GM18511 (cell line): ENCODE results near the gene FAM118A.
"Not testable (repeated sequence)": the region's sequence is repeated elsewhere in the genome, so short reads cannot be mapped to it uniquely, and the experiment has no call there.

ENCODE experiments used
- ATAC-seq: cut with Tn5 transposase; IDR thresholded peaks from one replicate; pipeline ENCODE4 v1.9.1; 2021; ENCODE audit warnings: mild to moderate bottlenecking, moderate library complexity; ENCODE audit not compliant: unreplicated experiment

FAM118A gene

DNA sequence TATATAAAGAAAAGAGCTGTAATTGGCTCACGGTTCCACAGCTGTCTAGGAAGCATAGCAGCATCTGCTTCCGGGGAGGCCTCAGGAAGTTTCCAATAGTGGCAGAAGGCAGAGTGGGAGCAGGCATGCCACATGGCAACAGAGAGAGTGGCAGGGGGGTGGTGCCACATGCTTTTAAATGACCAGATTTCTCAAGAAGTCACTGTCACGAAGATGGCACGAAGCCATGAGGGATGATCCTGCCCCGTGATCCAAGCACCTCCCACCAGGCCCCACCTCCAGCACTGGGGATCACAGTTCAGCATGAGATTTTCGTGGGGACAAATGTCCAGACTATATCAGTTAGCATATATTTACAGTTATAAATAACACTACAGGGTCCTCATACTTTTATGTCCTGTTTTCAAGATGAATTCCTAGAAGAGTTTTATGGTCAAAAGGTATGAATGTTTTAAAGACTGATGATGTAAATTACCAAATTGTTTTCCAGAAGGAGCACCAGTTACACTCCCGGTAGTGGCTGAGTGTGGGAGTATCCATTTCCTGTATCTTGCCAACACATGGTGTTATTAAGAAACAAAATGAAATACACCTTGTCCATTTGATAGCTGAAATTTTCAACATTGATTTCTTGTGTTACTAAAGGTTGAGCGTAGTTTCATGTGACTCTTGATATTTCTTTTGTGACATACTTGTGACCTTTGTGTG lies 19.2 kb downstream of the FAM118A start:
- ATAC-seq = no peak

DNA sequence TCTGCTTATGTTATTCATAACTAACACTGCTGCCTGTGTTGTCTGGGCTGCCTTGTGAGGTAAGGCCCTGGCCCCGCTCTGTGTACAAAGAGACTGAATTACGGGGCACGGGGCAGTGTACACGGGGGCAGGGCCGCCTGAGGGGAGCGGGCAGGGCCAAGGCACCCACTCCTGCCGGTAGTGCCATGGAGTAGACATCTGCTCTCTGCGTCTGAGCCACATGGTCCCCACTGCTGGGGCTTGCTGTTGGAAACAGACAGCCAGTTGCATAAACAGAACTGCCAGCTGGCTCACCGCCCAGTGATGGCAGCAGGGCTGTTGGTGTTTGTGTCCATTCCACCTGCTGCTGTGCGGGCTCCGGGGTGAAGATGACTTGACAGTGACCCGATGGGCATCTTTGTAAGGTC lies 19.8 kb downstream of the FAM118A start:
- no peak for ATAC-seq

DNA sequence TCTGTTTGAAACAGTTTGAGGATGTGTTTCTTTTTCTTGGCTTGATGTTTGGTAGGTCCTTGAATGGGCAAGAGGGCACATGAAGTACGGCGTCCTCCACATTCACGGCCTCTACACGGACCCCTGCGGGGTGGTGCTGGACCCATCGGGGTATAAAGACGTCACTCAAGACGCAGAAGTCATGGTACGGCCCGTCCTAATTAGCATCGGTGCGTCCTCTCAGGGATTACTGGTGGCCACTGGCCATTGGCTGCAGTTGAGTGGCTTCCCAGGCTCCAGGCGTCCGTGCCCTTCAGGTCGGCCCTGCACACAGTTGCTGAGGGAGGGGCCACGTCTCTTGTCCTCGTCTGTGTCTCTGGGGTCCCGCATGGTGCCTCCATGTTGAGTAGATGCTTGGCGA lies 20.8 kb downstream of the FAM118A start:
- no peak for ATAC-seq

DNA sequence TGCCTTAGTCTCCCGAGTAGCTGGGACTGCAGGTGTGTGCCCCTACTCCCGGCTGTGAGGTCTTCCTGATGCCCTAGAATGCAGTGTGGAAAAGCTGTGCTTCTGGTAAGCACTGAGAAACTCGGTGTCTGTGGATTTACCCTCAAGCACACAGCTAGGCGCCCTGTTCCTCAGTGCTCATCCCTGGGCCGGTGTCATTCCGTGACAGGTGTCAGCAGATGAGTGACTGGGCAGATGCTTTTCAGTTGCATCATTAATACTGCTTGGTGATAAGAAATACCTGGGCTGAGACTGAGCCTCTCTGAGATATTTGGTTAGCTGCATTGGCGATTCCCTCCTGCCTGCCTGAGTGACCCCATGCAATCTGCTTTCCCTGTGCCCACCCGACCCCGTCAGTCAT lies 21.8 kb downstream of the FAM118A start:
- no peak for ATAC-seq

DNA sequence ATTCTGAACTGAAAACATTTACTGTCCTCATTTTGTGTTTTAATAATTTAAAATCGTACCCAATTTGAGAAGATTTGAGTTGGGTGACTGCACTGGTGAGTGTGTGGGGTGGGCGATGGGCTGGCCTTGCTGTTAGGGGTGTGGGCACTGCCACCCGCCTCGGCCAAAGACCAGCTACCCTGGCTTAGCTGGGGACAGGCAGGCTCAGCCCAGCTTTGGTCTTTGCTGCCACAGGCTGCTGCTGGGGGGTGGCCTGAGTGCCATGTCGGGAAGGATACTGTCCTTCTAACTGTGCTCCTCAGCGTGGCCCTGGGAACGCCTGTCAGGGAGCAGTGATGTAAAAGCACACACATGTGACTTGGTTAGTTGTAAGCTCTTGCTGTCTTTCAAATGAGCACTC lies 22.3 kb downstream of the FAM118A start:
- no peak for ATAC-seq

DNA sequence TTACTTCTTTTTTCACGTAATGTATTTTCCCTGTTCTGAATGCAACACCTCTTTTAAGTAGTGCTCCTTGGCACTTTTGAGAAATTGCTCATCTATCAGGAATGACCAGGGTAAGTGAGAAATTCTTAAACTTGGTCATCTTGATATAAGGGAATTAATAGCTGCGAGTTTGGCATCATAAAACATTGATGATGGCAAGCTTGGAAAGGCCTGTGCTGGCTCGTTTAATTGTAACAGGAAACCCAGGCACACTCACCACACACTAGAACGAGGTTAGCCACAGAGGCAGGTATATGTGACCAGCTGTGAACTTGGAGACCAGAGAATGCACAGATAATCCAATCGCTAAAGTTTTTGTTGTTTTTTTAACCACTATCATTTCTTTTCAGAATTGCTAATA lies 24.3 kb downstream of the FAM118A start:
- ATAC-seq = no peak

DNA sequence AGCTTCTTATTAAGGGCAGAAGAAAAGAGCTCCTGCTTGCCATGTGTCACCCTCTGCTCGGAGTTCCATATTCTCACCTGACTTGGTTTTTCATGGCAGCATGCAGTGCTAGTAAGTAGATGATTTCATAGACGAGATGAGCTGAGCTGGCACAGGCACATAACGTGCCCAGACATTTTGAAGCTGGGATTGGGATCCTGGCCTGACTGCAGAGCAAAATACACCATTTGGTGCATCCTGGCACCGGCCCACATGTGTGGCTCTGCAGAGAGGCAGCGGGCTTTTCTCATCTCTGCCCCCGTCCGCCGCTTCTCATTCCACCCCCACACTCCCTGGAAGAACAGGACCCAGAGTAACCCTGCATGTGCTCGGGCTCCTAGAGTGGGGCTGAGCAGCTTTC lies 24.8 kb downstream of the FAM118A start:
- no peak for ATAC-seq

DNA sequence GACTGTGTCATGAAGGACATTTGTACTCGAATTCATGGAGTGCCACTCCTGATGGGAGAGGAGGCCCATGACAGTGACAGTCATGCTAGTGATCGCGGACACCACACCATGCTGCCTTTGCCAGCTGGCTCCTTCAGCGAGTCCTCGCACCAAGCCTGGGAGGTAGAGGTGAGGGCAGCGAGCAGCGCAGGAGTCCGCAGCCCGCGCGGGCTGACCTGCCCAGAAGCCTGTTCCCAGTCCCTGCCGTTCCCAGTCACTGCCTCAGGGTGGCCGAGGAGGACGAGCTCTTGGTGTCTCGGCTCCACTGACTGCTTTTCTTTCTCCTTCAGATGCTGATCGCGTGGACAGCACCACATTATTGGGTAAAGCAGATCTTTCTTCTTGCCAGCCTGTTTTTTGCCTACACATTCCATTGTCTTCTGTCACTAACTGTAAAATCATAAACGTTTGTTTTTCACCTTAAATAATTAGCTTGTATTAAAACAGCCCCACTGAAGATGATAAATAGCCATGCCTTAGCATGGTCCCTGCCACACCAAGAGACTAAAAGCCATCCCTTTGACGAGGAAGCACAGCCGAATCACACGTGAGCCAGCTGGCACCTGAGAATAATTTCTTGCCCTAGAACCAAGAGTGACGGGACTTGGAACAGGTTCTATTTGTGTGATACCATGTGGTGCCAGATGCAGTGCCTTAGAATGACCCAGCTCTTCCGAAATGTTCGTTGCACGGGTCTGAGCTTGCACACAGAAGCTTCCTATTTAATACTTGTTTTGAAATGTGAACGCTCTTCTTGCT lies 25.5 kb downstream of the FAM118A start:
- no peak for ATAC-seq

DNA sequence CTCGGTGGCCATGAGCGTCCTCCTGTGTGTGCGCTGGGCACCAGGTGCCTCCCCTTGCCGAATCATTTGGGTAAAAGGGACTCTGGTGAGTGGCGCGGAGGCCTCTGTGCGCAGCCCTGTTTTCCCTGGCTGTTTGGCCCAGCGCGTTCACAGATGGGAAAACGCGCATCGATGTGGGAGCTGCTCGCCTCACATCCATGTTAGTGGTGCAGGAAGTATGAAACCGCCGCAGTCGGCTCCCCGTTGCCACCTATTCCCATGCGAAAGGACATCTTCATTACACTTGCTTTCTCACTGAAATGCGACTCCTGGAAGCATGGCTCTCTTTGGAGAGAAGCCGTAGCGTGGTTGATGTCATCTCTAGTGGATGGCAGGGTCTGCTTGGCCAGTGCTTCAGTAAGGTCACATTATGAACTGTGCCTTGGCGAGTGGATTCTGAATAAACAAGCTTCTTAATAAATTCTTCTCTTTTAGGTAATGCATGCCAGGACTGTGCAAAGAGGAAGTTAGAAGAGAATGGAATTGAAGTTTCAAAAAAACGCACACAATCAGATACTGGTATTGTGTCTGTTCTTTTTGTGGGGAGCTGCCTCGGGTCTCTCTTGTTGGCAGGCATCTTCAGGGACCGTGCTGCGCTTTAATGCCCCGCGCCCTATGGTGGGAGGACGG lies 26.3 kb downstream of the FAM118A start:
- no peak for ATAC-seq

DNA sequence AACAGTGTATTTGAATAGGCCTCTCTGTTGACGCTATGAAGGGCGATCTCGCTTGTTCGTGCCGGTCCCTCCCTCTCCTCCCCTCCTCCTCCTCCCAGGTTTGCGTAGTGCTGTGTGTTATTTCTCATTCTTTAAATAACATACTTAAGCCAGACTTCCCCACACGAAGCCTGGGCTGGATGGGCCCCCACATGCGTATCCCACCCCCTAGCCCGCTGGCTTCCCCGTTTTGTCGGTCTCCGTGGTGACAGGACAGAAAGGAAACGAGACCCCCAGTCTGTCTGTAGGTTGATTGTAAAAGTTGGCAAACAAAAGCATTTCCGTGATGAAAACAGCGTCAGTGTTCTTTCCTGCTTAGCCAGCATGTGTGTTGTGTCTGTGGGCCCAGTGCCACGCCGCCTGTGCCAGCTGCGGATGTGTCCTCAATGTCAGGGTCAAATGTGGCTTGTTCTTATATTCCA lies 27.3 kb downstream of the FAM118A start:
- ATAC-seq = no peak

DNA sequence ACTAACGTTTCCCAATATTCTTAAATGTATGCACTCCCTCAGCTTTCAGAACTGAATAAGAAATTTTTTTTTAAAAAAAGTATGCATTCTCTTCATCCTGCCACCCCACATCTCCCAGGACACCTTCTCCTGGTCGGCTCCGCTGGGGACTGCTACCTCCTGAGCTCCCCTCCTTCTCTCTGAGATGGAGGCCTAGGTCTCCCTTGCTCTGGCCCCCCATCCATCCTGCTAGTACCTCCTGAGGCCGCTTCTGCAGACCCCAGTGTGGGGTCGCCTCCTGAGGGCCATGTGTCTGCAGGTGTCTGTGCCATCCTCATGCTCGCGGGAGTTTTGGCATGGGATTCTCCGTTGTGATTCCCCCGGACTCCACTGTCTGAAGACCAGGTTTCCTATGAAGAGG lies 27.8 kb downstream of the FAM118A start:
- ATAC-seq = no peak

DNA sequence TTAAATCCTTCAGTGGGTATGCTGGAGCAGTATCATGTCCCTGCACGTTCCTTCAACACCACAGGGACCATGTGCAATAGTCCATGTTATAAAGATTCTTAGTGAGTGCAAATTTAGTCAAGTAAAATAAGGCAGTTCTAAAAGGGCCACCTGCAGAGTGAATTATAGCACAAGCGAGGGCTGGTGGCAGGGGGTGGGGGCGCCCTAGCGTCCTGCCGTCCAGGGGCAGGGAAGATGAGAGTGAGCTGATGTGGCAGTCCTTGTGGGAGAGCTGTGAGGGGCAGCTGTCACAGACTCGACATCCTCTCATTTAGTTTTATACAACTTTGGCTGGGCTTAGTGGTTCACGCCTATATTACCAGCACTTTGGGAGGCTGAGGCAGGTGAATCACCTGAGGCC lies 29.1 kb downstream of the FAM118A start:
- no peak for ATAC-seq

DNA sequence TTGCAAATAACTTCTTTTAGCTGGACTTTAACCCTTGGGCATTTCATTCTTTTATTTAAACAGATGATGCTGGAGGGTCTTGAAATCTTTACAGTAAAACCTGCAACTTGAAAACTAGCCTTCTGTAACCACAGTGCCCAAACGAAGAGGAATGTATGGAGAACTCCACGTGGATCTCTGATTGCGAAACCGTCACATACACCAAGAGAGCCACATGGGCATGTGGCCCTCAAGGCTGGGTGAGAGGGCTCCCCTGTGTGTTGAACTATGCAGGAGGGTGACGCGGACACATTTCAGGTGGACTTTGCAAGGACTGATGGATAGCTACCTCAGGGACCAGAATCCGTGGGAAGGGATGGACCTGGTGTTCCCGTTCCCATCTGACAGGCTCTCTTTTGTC lies 30.6 kb downstream of the FAM118A start:
- no peak for ATAC-seq

DNA sequence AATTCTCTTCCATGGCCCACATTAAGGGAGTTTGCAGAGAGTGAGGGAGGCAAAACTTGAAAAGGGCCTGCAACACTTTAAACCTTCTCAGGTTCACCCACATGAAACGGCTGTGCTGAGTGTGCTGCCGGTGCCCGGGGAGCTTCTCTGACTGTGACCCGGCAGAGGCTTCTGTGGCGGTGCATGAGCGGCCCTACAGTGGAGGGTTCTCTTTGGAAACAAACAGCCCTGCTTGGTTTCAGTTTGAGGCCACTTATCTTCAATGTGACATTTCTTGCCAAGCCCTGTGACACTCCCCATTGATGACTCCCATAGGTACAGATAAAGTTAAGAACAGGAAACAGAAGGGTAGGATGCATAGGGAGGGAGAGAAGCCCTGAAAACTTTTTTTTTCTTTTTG lies 31.8 kb downstream of the FAM118A start:
- ATAC-seq = no peak

DNA sequence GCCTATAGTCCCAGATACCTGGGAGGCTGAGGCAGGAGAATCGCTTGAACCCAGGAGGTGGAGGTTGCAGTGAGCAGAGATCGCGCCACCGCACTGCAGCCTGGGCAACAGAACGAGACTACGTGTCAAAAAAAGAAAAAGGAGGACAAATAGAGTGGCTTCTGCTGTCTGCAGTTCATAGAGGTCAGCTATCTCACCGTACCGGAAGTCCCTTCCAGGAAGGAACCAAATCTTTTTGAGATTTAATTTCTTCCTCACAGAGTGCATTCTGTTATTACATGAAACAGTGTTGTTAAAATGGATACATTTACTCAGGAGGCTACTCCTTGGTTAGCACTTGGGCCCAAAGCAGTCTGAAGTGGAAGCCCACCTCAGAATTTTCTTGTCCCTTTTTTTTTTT lies 33.4 kb downstream of the FAM118A start:
- no peak for ATAC-seq

DNA sequence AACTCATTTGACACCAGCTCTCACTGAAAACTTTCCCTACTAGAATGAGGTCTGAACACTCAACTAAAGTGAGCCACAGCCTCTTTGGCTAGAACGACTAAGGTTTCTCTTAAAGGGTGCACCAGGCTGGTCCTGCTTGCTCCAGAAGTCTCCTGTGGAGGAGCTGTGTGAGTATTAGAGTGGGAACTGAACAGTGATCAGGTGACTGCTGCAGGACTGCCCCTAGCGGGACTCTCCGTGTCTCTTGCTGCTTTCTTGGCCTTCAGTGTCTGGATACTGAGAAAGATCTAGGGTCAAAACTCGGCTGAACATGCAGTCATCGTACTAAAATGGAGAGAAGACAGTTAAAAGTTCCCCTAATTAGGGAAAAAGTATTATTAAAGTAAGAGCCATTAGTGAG lies 34.6 kb downstream of the FAM118A start:
- no peak for ATAC-seq

DNA sequence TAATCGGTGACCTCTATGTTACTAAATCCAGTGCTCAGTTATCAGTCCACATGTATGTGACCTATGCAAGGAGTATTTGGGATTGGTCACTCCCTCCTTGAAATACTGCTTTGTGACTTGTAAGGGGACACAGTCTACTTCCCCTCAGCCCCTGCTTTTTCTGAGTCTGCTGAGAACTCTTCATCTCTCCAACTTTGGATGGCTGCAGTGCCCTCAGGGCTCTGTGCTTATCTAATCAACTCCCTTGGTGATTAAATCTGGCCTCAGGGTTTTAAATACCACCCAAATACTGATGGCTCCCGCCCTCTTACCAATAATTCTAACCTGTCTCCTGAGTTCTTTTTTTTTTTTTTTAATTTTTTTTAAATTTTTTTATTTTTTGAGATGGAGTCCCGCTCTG lies 40.2 kb downstream of the FAM118A start:
- no peak for ATAC-seq

DNA sequence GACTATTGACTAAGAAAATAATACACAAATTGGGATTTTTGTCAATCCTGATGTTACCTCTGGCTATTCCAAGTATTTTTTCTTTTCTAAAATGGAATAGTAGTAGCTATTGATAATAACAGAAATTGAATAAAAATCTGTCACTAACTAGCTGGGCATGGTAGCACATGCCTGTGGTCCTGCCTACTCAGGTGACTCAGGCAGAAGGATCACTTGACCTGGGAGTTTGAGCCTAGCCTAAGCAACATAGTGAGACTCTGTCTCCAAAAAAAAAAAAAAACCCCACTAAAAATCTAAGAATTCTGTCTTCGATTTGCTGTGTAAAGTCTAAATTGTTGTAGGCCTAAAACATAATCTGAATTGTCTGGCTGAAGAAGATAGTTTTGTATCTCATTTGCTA lies 42.2 kb downstream of the FAM118A start:
- no peak for ATAC-seq

DNA sequence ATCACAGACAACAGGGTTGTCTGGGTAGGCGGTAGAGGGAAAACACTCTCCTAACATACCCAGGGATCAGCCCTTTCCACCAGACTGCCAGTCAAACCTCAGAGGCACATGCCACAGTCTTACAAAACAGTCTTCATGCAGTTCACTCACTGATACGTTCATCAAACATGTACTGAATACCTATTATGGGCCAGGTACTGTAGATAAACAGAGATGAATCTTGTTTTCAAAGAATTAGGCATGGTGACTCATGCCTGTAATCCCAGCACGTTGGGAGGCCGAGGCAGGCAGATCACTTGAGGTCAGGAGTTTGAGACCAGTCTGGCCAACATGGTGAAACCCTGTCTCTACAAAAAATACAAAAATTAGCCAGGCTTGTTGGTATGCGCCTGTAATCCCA lies 43.0 kb downstream of the FAM118A start:
- not testable (repeated sequence) for ATAC-seq

DNA sequence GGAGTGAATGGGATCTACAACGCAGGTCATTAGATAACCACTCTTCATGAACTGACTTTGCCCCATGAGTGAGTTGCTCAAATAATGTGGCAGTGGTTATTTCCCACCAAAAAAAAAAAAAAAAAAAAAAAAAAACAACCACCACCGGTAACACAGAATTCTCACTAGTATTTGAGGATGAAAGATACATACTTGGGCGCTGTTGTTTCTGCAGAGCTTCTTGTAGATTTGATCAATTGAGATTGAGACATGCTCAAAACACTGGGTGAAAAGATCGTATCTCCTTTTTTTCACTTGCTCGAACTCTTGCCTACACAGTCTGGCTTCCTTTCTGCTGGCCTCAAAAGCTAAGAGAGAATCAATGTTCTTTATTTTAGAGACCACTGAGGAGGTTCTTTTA lies 44.1 kb downstream of the FAM118A start:
- ATAC-seq = no peak

DNA sequence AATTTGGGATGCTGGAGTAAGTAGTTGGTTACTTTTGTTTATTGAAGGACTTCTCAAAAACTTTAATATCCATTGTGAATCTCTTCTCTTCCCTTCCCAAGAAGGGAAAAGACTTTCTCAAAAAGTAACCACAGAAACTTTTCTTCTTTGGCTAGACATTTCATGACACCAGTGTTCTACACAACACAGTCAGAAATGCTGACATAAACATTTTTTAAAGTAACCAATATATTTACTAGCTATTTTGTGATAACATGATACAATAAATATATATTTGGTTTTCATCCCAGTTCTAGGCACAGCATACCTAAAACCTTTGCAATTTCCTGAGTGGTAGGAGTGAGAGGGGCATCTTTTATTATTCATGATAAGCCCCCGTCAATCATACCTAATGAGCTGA lies 47.8 kb downstream of the FAM118A start:
- ATAC-seq = no peak

DNA sequence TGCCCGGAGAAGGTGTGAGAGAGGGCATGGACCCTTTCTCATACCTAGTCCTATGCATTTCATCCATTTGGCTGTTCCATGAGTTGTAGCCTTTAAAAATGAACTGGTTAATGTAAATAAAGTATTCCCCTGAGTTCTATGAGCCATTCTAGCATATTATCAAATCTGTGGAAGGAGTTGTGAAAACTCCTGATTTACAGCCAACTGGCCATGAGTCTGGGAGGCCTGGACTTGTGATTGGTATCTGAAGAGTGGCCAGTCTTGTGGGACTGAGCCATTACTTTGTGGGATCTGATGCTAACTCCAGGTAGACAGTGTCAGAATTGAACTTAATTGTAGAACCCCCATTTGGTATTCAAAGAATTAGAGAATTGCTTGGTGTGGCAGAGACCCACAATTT lies 48.4 kb downstream of the FAM118A start:
- no peak for ATAC-seq
